SK-N-SH treated with all-trans-retinoic acid at 6 μM for 48 hours (cell line): Measurements from ENCODE around the gene ADAMTS2.

Experiments used
- ATAC-seq: fragments of 200-7000 bp; cut with Tn5 transposase; 3 replicates; pipeline ENCODE4 v1.9.1; 2020; ENCODE audit warnings: mild to moderate bottlenecking, moderate library complexity
- ARNTL ChIP-seq: fragments of 450-650 bp; formaldehyde crosslinking; IDR thresholded peaks from 2 replicates; pipeline ENCODE4 v1.5.0; 2020; ENCODE audit warnings: low read depth, mild to moderate bottlenecking, moderate library complexity, borderline replicate concordance
- BACH2 ChIP-seq: fragments of 250-450 bp; sonication (Bioruptor Pico); IDR thresholded peaks from 2 replicates; pipeline ENCODE4 v1.9.0; 2021; ENCODE audit warnings: mild to moderate bottlenecking, borderline replicate concordance
- CREB5 ChIP-seq: fragments of 250-450 bp; sonication (Bioruptor Pico); IDR thresholded peaks from 2 replicates; pipeline ENCODE4 v1.5.1; 2020; ENCODE audit warnings: low read depth, mild to moderate bottlenecking, moderate library complexity
- CSDC2 ChIP-seq: fragments of 250-450 bp; sonication (Bioruptor Pico); IDR thresholded peaks from 2 replicates; pipeline ENCODE4 v1.5.0; 2020; ENCODE audit warnings: mild to moderate bottlenecking, moderate library complexity
- CSRNP3 ChIP-seq: fragments of 250-450 bp; sonication (Bioruptor Pico); IDR thresholded peaks from 2 replicates; pipeline ENCODE4 v1.5.1; 2021; ENCODE audit warnings: mild to moderate bottlenecking, moderate library complexity
- ESRRG ChIP-seq: fragments of 250-450 bp; sonication (Bioruptor Pico); IDR thresholded peaks from 2 replicates; pipeline ENCODE4 v1.6.1; 2021; ENCODE audit warnings: mild to moderate bottlenecking
- GLIS3 ChIP-seq: fragments of 250-450 bp; sonication (Bioruptor Pico); IDR thresholded peaks from 2 replicates; pipeline ENCODE4 v1.5.0; 2020; ENCODE audit warnings: mild to moderate bottlenecking, moderate library complexity
- ISL1 ChIP-seq: fragments of 250-450 bp; sonication (Bioruptor Pico); IDR thresholded peaks from 2 replicates; pipeline ENCODE4 v2.1.2; 2022; ENCODE audit warnings: mild to moderate bottlenecking, moderate library complexity
- OSR1 ChIP-seq: fragments of 250-450 bp; sonication (Bioruptor Pico); IDR thresholded peaks from 2 replicates; pipeline ENCODE4 v1.8.0; 2022; ENCODE audit warnings: moderate library complexity, mild to moderate bottlenecking, inconsistent platforms
- PATZ1 ChIP-seq: fragments of 250-450 bp; sonication (Bioruptor Pico); IDR thresholded peaks from 2 replicates; pipeline ENCODE4 v1.8.0; 2020; ENCODE audit warnings: mild to moderate bottlenecking, moderate library complexity, borderline replicate concordance
- POU6F1 ChIP-seq: fragments of 250-450 bp; sonication (Bioruptor Pico); IDR thresholded peaks from 2 replicates; pipeline ENCODE4 v1.8.0; 2021; ENCODE audit warnings: low read depth, mild to moderate bottlenecking, moderate library complexity, borderline replicate concordance
- PPARA ChIP-seq: fragments of 250-450 bp; sonication (Bioruptor Pico); IDR thresholded peaks from 2 replicates; pipeline ENCODE4 v1.5.0; 2020; ENCODE audit warnings: mild to moderate bottlenecking, borderline replicate concordance
- RARB ChIP-seq: fragments of 250-450 bp; sonication (Bioruptor Pico); IDR thresholded peaks from 2 replicates; pipeline ENCODE4 v1.8.0; 2021; ENCODE audit warnings: mild to moderate bottlenecking, moderate library complexity
- TCF4 ChIP-seq: fragments of 250-450 bp; sonication (Bioruptor Pico); IDR thresholded peaks from 2 replicates; pipeline ENCODE4 v1.8.0; 2021; ENCODE audit warnings: mild to moderate bottlenecking, moderate library complexity, borderline replicate concordance
- TOX ChIP-seq: fragments of 250-450 bp; sonication (Bioruptor Pico); IDR thresholded peaks from 2 replicates; pipeline ENCODE4 v1.8.0; 2021; ENCODE audit warnings: mild to moderate bottlenecking, moderate library complexity, borderline replicate concordance
- TSHZ2 ChIP-seq: fragments of 250-450 bp; sonication (Bioruptor Pico); IDR thresholded peaks from 2 replicates; pipeline ENCODE4 v1.5.0; 2020; ENCODE audit warnings: mild to moderate bottlenecking, moderate library complexity
- ZC3H10 ChIP-seq: fragments of 250-450 bp; sonication (Bioruptor Pico); IDR thresholded peaks from 2 replicates; pipeline ENCODE4 v1.5.1; 2021; ENCODE audit warnings: mild to moderate bottlenecking, moderate library complexity
- ZFP3 ChIP-seq: fragments of 250-450 bp; sonication (Bioruptor Pico); IDR thresholded peaks from 2 replicates; pipeline ENCODE4 v1.5.0; 2020; ENCODE audit warnings: mild to moderate bottlenecking, moderate library complexity
- ZFP30 ChIP-seq: fragments of 450-650 bp; formaldehyde crosslinking; IDR thresholded peaks from 2 replicates; pipeline ENCODE4 v1.5.0; 2022; ENCODE audit warnings: mild to moderate bottlenecking, moderate library complexity
- ZNF565 ChIP-seq: fragments of 450-650 bp; formaldehyde crosslinking; conservative IDR thresholded peaks from 2 replicates; pipeline ENCODE4 v1.5.0; 2020; ENCODE audit warnings: low read depth, mild to moderate bottlenecking, moderate library complexity
- ZNF70 ChIP-seq: fragments of 450-650 bp; formaldehyde crosslinking; IDR thresholded peaks from 2 replicates; pipeline ENCODE4 v1.5.0; 2020; ENCODE audit warnings: mild to moderate bottlenecking, moderate library complexity
- ZNF8 ChIP-seq: fragments of 450-650 bp; formaldehyde crosslinking; IDR thresholded peaks from 2 replicates; pipeline ENCODE4 v1.5.0; 2020; ENCODE audit warnings: mild to moderate bottlenecking, moderate library complexity

The ADAMTS2 gene

GRCh38 chr5:179139936-179140235, 205.4 kb downstream of the ADAMTS2 start:
- no peak for ATAC-seq
- TF ChIP-seq RARB (CRISPR knock-in tag), result no peak
- TF ChIP-seq TCF4 (CRISPR knock-in tag), result no peak
- no peak for TF ChIP-seq ZNF8 (CRISPR knock-in tag)
- no peak for TF ChIP-seq OSR1 (CRISPR knock-in tag)
- no peak for TF ChIP-seq BACH2 (CRISPR knock-in tag)
- no peak for TF ChIP-seq TOX (CRISPR knock-in tag)
- TF ChIP-seq TSHZ2, result no peak
- TF ChIP-seq ZNF70 (CRISPR knock-in tag), result no peak
- TF ChIP-seq ZC3H10 (CRISPR knock-in tag), result no peak
- TF ChIP-seq ZFP30 (CRISPR knock-in tag), result no peak
- no peak for TF ChIP-seq PATZ1 (CRISPR knock-in tag)
- no peak for TF ChIP-seq CSRNP3 (CRISPR knock-in tag)
- no peak for TF ChIP-seq ARNTL (CRISPR knock-in tag)
- TF ChIP-seq ISL1 (CRISPR knock-in tag), result no peak
- no peak for TF ChIP-seq ZNF565 (CRISPR knock-in tag)
- no peak for TF ChIP-seq ZFP3 (CRISPR knock-in tag)
- no peak for TF ChIP-seq POU6F1 (CRISPR knock-in tag)
- TF ChIP-seq CREB5, result no peak
- TF ChIP-seq GLIS3 (CRISPR knock-in tag), result no peak
- TF ChIP-seq CSDC2 (CRISPR knock-in tag), result no peak

- ATAC-seq, result no peak
- TF ChIP-seq BACH2 (CRISPR knock-in tag), result no peak
- no peak for TF ChIP-seq GLIS3 (CRISPR knock-in tag)
- TF ChIP-seq CSDC2 (CRISPR knock-in tag), result no peak
- TF ChIP-seq ZNF8 (CRISPR knock-in tag), result no peak
- TF ChIP-seq ZNF70 (CRISPR knock-in tag), result no peak
- TF ChIP-seq PPARA (CRISPR knock-in tag), result no peak
- TF ChIP-seq ESRRG, result no peak
- TF ChIP-seq PATZ1 (CRISPR knock-in tag), result no peak
- no peak for TF ChIP-seq CREB5
- TF ChIP-seq TOX (CRISPR knock-in tag), result no peak
- no peak for TF ChIP-seq CSRNP3 (CRISPR knock-in tag)
These were observed 205.9 kb downstream of the ADAMTS2 start for GRCh38 chr5:179139111-179139935.
